Measurements from ENCODE around the gene LKAAEAR1. TPM values are rescaled to one million over a fixed set of nuclear protein-coding genes. Genes with fewer than 3 reads are reported as not detected.
A peak's percentile ranks its signal among the peaks of the same experiment; 100 is the strongest.

The LKAAEAR1 gene
- total and polyA plus RNA-seq, 2 of the 13 experiments (the other 11 are each of a cell fraction or from before 2014, with no cell fraction given): not detected

DNA sequence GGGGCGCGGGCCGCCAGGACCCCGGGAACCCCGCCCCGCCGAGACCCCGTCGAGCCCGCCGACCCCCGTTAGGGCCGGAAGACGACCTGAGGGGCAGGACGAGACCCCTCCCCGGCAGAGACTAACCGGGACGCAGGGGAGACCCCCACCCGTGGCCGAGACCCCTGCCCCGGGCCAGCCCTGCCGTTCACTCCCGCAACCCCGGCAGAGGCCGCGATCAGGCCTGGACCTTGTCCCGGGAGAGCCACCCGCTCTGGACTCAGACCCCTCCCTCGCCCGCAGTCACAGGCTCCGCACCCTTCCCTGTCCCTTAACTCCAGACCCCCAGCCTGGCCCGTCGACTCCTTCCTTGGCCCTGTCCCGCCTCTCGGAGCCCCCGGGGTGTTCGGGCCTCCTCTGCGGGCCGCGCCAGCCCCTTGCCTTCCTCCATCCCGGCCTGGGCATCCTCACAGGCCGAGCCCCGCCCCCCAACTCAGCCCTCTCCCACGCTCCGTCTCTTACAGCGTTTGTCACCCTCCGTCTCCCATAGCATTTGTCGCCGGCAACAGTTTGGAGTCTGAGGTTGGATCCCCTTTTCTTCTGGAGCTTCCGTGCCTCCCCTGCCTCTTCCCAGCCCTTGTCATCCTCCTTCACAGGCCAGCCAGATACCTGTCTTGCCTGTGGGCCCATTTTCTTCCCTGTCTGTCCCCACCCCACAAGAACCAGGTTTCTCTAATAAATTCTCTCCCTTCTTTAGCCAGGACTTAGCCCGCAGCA lies 20.6 kb downstream of the LKAAEAR1 start (continued):
- TF ChIP-seq, protein P1, sequence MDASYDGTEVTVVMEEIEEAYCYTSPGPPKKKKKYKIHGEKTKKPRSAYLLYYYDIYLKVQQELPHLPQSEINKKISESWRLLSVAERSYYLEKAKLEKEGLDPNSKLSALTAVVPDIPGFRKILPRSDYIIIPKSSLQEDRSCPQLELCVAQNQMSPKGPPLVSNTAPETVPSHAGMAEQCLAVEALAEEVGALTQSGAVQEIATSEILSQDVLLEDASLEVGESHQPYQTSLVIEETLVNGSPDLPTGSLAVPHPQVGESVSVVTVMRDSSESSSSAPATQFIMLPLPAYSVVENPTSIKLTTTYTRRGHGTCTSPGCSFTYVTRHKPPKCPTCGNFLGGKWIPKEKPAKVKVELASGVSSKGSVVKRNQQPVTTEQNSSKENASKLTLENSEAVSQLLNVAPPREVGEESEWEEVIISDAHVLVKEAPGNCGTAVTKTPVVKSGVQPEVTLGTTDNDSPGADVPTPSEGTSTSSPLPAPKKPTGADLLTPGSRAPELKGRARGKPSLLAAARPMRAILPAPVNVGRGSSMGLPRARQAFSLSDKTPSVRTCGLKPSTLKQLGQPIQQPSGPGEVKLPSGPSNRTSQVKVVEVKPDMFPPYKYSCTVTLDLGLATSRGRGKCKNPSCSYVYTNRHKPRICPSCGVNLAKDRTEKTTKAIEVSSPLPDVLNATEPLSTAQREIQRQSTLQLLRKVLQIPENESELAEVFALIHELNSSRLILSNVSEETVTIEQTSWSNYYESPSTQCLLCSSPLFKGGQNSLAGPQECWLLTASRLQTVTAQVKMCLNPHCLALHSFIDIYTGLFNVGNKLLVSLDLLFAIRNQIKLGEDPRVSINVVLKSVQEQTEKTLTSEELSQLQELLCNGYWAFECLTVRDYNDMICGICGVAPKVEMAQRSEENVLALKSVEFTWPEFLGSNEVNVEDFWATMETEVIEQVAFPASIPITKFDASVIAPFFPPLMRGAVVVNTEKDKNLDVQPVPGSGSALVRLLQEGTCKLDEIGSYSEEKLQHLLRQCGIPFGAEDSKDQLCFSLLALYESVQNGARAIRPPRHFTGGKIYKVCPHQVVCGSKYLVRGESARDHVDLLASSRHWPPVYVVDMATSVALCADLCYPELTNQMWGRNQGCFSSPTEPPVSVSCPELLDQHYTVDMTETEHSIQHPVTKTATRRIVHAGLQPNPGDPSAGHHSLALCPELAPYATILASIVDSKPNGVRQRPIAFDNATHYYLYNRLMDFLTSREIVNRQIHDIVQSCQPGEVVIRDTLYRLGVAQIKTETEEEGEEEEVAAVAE (CRISPR knock-in tag; IDR thresholded peaks at IDR 0.05; ENCODE audit: borderline replicate concordance): 0 out of 2 replicates have a peak, but pooled peaks have one; percentile 8
- TF ChIP-seq, protein P2, sequence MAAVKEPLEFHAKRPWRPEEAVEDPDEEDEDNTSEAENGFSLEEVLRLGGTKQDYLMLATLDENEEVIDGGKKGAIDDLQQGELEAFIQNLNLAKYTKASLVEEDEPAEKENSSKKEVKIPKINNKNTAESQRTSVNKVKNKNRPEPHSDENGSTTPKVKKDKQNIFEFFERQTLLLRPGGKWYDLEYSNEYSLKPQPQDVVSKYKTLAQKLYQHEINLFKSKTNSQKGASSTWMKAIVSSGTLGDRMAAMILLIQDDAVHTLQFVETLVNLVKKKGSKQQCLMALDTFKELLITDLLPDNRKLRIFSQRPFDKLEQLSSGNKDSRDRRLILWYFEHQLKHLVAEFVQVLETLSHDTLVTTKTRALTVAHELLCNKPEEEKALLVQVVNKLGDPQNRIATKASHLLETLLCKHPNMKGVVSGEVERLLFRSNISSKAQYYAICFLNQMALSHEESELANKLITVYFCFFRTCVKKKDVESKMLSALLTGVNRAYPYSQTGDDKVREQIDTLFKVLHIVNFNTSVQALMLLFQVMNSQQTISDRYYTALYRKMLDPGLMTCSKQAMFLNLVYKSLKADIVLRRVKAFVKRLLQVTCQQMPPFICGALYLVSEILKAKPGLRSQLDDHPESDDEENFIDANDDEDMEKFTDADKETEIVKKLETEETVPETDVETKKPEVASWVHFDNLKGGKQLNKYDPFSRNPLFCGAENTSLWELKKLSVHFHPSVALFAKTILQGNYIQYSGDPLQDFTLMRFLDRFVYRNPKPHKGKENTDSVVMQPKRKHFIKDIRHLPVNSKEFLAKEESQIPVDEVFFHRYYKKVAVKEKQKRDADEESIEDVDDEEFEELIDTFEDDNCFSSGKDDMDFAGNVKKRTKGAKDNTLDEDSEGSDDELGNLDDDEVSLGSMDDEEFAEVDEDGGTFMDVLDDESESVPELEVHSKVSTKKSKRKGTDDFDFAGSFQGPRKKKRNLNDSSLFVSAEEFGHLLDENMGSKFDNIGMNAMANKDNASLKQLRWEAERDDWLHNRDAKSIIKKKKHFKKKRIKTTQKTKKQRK (IDR thresholded peaks at IDR 0.05; ENCODE audit: low read length): no peak
- TF ChIP-seq ZFAT (CRISPR knock-in tag; conservative IDR thresholded peaks at IDR 0.05): 0 out of 2 replicates have a peak, but pooled peaks have one; percentile 1
- TF ChIP-seq ZNF660 (CRISPR knock-in tag; IDR thresholded peaks at IDR 0.05; ENCODE audit: borderline replicate concordance, low read depth): 0 out of 2 replicates have a peak, but pooled peaks have one; percentile 74
- TF ChIP-seq FOXC1 (CRISPR knock-in tag; IDR thresholded peaks at IDR 0.05; ENCODE audit: borderline replicate concordance): peak; percentile 89
- no peak for TF ChIP-seq ZNF569 (CRISPR knock-in tag; IDR thresholded peaks at IDR 0.05; ENCODE audit: borderline replicate concordance)
- TF ChIP-seq ZNF83 (CRISPR knock-in tag; IDR thresholded peaks at IDR 0.05; ENCODE audit: borderline replicate concordance): peak; percentile 22; the same call in 1 of the 2 replicates
- 0 out of 2 replicates have a peak, but pooled peaks have one; percentile 27 for TF ChIP-seq ZNF776 (CRISPR knock-in tag; IDR thresholded peaks at IDR 0.05)
- peak; percentile 41; the same call in 1 of the 2 replicates for TF ChIP-seq ZBTB1 (CRISPR knock-in tag; IDR thresholded peaks at IDR 0.05; ENCODE audit: borderline replicate concordance)
- TF ChIP-seq DMAP1 (CRISPR knock-in tag; IDR thresholded peaks at IDR 0.05): no peak; the same call in 1 of the 2 replicates
- TF ChIP-seq, protein P3, sequence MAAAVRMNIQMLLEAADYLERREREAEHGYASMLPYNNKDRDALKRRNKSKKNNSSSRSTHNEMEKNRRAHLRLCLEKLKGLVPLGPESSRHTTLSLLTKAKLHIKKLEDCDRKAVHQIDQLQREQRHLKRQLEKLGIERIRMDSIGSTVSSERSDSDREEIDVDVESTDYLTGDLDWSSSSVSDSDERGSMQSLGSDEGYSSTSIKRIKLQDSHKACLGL (CRISPR knock-in tag; IDR thresholded peaks at IDR 0.05): peak; percentile 57
- TF ChIP-seq, protein P4, sequence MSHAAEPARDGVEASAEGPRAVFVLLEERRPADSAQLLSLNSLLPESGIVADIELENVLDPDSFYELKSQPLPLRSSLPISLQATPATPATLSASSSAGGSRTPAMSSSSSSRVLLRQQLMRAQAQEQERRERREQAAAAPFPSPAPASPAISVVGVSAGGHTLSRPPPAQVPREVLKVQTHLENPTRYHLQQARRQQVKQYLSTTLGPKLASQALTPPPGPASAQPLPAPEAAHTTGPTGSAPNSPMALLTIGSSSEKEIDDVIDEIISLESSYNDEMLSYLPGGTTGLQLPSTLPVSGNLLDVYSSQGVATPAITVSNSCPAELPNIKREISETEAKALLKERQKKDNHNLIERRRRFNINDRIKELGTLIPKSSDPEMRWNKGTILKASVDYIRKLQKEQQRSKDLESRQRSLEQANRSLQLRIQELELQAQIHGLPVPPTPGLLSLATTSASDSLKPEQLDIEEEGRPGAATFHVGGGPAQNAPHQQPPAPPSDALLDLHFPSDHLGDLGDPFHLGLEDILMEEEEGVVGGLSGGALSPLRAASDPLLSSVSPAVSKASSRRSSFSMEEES (CRISPR knock-in tag; IDR thresholded peaks at IDR 0.05): no peak
- peak; percentile 58; the same call in 1 of the 2 replicates for TF ChIP-seq MAFG (CRISPR knock-in tag; IDR thresholded peaks at IDR 0.05)
- no peak for TF ChIP-seq RCOR2 (CRISPR knock-in tag; IDR thresholded peaks at IDR 0.05)
- TF ChIP-seq YEATS2 (CRISPR knock-in tag; IDR thresholded peaks at IDR 0.05; ENCODE audit: borderline replicate concordance): no peak; the same call in 1 of the 2 replicates
- TF ChIP-seq ZNF430 (CRISPR knock-in tag; IDR thresholded peaks at IDR 0.05): peak; percentile 83; the same call in 1 of the 2 replicates

Data from HepG2 (cell line).